AG10803 (cell line): Measurements from ENCODE around the gene ELAVL3.
A peak's percentile ranks its signal among the peaks of the same experiment; 100 is the strongest.

Experiments used
- DNase-seq: peaks from one replicate; pipeline ENCODE4 v3.0.0; 2010; ENCODE audit warnings: low read depth
- H3K4me3 ChIP-seq: 2 replicates; pipeline ENCODE4 v1.5.1; 2011; ENCODE audit warnings: mild to moderate bottlenecking, low read length, control low read depth
- TF ChIP-seq, protein P1 (sequence below): conservative IDR thresholded peaks from 2 replicates; pipeline ENCODE4 v1.5.1; 2011; ENCODE audit warnings: mild to moderate bottlenecking, low read length, control low read depth, inconsistent platforms

ELAVL3 gene

DNA sequence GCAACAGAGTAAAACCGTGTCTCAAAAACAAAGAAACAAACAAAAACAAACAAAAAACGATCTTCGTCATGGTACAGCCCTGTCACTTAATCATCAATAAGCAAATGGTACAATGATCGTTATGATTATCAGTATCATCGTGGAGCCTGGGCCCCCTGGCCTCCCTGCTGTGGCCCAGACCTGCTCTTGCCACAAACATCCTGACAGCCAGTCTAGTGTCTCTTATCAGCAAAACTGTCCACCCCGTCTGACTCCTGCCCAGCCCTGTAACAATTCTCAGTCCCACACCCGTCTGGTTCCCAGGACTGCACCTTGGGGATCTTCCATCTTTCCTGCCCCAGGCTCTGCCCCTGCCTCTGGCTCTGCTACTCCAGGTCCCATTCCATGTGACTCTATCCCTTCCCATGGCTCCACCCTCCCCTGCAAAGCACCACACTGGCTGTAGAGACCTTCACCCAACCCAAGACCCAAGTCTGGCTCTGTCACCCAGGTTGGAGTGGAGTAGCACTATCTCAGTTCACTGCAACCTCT lies 19.1 kb upstream of the ELAVL3 start:
- no peak for DNase-seq
- no peak overlapping the region for H3K4me3 ChIP-seq
- TF ChIP-seq, protein P1, sequence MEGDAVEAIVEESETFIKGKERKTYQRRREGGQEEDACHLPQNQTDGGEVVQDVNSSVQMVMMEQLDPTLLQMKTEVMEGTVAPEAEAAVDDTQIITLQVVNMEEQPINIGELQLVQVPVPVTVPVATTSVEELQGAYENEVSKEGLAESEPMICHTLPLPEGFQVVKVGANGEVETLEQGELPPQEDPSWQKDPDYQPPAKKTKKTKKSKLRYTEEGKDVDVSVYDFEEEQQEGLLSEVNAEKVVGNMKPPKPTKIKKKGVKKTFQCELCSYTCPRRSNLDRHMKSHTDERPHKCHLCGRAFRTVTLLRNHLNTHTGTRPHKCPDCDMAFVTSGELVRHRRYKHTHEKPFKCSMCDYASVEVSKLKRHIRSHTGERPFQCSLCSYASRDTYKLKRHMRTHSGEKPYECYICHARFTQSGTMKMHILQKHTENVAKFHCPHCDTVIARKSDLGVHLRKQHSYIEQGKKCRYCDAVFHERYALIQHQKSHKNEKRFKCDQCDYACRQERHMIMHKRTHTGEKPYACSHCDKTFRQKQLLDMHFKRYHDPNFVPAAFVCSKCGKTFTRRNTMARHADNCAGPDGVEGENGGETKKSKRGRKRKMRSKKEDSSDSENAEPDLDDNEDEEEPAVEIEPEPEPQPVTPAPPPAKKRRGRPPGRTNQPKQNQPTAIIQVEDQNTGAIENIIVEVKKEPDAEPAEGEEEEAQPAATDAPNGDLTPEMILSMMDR: no peak

DNA sequence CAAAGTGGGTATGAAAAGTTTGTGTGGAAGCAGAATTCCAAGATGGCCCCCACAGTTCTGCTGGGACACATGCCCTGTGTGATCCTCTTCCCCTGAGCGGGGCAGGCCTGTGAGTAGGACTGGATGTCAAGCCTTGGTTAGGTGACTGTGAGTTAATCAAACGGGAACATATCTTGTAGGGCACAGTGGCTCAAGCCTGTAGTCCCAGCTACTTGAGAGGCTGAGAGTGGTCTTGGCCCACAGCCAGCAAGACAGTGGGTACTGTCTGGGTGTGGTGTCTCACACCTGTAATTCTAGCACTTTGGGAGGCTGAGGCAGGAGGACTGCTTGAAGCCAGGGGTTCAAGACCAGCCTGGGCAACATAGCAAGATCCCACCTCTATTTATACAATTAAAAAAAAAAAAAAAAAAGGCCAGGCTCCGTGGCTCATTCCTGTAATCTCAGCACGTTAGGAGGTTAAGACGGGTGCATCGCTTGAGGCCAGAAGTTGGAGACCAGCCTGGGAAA lies 18.4 kb upstream of the ELAVL3 start:
- no peak for DNase-seq
- H3K4me3 ChIP-seq: no peak overlapping the region
- TF ChIP-seq, protein P1: no peak

DNA sequence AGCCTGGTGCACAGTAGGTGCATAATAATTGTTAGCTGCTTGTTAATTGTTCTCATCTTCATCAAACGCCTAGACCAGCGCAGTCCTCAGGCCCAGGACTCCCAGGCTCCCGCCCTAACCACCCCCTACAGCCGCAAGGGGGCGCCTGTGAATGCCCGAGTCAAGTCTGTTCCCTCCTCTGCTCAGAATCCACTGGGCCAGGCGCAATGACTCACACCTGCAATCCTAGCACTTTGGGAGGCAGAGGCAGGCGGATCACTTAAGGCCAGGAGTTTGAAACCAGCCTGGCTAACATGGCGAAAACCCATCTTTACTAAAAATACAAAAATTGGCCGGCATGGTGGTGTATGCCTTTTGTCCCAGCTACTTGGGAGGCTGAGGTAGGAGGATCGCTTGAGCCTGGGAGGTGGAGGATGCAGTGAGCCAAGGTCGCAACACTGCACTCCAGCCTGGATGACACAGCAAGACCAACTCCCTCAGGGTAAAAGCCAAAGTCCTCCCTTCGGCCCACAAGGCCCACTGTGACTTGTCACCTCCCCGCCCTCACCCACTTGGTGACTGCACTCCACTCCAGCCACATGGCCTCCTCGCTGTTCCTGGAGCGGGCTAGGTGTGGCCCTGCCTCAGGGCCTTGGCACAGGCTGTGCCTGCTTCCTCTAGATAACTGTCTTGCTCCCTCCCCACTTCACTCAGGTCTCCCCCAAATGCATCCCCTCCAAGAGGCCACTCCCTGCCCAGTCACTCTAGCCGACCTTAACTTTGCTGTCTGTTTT lies 15.7 kb upstream of the ELAVL3 start:
- peak; percentile 81 for DNase-seq
- TF ChIP-seq, protein P1: peak; percentile 70
- no peak overlapping the region for H3K4me3 ChIP-seq

DNA sequence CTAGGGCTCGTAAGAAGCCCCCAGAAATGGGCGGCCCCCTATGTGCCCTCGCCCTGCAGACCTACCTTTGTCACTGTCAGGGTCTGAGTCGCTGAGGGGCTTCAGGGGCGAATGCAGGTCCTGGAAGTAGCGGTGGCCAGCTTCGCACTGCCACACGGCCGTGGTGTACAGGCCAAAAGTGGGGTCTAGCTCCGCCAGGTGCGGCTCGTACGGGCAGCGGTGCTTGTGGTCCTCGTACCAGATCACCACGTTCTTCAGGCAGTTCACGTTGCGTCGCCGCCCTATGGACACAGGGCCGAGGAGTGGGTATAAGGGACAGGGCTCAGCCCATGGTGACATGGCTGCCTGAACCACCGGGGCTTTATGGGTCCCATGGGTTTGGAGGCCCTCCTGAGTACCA lies 15.0 kb upstream of the ELAVL3 start:
- TF ChIP-seq, protein P1: no peak
- H3K4me3 ChIP-seq: no peak overlapping the region
- no peak for DNase-seq

GRCh38 chr19:11495481-11495880 lies 14.6 kb upstream of the ELAVL3 start:
- DNase-seq: no peak
- H3K4me3 ChIP-seq: no peak overlapping the region
- TF ChIP-seq, protein P1: no peak

- no peak for DNase-seq
- TF ChIP-seq, protein P1: no peak
- H3K4me3 ChIP-seq: no peak overlapping the region
These were observed 13.9 kb upstream of the ELAVL3 start for GRCh38 chr19:11494634-11495285.
